Fibroblast of skin of scalp (primary cell): ENCODE data around the gene BORCS5.
"Not testable (repeated sequence)": the region's sequence is repeated elsewhere in the genome, so short reads cannot be mapped to it uniquely, and the experiment has no call there.

Experiments used
- DNase-seq: peaks from one replicate; pipeline ENCODE4 v3.0.0-alpha.2; 2013

The BORCS5 gene

DNA sequence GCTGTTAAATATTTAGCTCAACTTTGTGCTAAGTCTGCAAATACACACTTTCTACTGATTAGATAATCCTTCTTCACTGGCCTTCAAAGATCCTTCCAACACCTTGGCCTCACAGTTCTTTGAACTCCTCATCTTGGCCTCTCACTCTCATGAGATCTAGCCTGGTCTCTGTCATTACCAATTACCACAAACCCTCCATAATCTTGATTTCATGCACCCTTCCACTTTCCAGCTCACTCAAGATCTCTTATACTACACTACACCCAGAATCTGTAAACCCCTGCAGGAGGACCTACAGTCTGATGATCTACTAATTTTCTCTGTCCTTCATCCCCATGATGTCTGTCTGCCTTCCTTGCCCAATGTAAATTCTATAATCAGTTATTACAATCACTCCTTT, 134.7 kb downstream of the BORCS5 start:
- no peak for DNase-seq

DNA sequence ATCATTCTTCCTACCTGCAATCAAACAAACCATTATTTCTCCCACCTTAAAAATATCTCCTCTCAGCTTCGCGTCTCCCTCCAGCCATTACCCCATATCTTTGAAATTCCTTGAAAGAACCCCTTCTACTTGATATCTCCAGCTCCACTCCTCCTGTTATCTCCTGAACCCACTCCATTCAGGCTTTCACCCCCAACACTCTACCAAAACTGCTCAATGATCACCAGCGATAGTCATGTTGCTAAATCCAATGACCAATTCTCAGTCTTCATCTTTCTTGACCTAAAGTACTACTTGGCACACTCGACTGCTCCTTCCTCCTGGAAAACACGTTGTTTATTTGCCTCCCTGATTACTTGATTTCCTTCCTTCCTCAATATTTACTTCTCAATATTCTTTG, 135.7 kb downstream of the BORCS5 start:
- DNase-seq = no peak

DNA sequence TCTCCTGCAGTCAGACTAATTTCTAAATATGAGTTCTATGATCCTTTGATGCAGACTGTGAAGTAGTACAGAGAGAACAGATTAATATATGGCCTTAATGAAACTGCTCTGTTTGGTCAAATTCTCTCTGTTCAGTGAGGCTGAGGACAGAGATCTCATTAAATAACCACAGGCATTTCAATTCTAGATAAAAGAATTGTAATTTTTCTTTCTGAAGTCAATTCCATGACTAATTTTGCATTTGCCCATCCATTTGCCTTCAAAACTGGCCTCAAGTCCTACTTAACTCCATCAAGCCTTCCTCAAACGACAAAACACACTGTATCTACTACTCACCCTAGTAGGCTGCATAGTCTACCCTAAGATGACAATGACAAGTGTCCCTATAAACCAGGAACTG, 138.7 kb downstream of the BORCS5 start:
- DNase-seq = no peak

DNA sequence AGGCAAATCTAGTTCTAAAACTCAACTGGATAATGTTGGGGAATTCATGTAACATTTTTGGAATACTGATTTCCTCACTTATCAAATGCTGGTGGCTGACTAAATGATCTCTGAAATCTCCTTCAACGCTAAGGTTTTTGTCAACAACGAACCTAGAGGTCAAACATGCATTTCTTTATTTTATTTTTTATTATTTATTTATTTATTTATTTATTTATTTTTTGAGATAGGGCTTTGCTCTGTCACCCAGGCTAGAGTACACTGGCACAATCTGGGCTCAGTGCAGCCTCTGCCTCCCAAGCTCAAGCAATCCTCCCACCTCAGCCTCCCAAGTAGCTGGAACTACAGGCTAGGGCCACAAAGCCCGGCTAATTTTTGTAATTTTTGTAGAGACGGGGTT, 141.3 kb downstream of the BORCS5 start:
- no peak for DNase-seq

DNA sequence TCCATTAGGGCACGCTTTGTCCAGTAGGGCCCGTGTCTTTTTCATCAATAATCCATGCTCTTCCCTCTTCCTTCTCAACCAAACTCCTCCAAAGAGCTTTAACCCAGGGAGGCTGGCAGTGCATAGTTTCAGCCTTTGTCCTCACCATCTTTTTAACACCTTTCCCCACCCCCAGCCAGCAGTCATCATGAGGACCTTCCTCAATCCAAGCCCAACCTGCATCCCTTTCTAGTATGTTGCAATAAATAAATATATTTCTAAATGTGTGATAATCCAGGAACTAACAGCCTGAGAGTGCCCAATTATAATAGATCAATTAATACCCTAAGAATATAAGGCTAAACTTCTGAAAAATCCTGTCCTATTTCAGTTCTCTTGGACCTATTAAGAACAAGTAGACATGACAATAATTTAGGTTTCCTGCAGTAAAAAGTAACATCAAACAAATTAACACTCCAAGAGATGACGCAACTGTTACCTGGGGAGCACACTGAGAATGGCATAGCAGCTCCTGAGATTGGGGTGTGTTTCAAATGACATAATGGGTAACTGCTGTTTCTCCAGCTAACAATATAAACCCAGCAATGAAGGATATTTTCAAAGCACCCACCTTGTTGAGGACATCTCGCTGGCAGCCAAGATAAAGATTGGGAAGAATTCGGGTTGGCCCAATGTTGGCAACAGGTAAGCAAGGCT, 143.2 kb downstream of the BORCS5 start:
- no peak for DNase-seq

DNA sequence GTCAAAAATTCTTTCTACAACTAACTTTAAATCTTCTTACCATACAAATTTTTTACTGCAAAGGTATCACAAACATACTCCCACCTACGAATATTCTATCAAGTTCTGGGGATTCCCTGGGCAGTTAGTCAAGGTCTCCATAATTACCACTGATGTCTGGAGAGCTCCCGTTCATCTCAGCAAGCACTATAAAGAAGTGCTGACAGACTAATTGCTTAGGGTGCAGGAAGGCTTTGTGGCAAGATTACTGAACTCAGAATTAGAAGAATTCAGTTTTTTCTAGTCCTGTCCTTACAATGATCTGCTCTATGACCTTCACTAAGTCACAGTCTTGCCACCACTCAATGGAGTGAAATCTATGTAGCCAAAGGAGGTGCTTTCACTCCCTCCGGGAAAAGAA, 144.2 kb downstream of the BORCS5 start:
- no peak for DNase-seq

DNA sequence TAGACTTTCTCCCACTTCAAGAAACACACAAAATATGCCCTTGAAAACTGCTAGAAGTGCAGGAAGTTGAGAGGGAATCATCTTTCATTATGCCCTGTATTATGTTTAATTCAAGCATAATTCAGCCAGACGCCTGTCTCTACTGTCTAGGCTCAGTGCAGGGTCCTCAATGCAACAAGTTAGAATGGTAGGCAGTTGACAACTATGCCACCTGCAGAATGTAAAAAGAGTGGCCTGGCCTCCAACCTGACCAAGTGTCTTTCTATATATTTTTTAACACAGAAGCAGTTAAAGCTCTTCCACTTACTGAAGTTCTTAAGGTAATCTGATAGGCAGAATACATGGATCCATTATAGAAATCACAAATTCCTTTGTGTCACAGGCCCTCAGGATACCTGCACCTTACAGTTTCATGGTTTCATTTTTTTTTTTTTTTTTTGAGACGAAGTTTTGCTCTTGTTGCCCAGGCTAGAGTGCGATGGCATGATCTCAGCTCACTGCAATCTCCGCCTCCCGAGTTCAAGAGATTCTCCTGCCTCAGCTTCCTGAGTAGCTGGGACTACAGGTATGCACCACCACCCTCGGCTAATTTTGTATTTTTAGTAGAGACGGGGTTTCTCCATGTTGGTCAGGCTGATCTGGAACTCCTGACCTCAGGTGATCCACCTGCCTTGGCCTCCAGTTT, 145.4 kb downstream of the BORCS5 start:
- not testable (repeated sequence) for DNase-seq

DNA sequence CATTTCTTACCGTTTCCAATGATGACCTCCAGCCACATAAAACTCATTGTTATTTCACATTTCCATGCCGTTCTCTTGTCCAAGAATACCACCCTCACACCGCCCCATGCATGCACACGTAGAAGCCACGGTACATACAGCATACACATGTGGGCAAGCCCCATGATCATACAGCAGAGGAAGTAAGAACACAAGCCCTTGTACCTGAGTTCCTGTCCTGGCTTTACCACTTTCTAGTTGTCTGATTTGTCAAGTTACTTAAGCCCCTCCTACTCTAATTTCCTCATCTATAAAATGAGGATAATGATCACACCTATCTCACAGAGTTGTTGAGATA, 145.9 kb downstream of the BORCS5 start:
- DNase-seq = no peak

DNA sequence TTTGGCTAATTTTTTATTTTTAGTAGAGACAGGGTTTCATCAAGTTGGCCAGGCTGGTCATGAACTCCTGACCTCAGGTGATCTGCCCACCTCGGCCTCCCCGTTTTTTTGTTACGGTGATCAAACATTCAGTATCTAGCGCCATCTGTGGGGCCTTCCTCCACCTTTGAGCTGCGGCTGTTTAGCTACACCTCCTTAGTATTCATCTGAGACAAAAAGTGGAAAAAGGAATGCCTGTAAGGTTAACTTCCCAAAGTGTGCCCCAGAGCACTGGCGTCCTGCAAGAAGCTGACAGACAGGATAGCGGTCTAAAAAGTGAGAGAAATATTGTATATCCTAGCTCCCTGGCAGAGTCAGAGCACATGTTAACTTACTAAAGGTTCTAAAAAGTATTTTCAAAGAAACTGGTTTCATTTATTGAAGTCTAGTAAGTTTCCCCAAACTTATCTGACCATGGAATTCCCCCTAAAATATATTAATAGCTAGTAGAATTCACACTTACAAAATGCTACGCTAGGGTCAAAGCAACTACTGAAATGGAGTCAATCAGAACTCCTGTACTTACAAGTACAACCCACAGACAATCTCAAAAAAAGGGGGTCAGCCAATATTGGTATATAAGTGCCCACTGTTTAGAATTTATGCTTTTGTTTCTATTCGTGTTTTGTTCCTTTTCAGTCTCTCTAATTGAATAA, 146.7 kb downstream of the BORCS5 start:
- no peak for DNase-seq

DNA sequence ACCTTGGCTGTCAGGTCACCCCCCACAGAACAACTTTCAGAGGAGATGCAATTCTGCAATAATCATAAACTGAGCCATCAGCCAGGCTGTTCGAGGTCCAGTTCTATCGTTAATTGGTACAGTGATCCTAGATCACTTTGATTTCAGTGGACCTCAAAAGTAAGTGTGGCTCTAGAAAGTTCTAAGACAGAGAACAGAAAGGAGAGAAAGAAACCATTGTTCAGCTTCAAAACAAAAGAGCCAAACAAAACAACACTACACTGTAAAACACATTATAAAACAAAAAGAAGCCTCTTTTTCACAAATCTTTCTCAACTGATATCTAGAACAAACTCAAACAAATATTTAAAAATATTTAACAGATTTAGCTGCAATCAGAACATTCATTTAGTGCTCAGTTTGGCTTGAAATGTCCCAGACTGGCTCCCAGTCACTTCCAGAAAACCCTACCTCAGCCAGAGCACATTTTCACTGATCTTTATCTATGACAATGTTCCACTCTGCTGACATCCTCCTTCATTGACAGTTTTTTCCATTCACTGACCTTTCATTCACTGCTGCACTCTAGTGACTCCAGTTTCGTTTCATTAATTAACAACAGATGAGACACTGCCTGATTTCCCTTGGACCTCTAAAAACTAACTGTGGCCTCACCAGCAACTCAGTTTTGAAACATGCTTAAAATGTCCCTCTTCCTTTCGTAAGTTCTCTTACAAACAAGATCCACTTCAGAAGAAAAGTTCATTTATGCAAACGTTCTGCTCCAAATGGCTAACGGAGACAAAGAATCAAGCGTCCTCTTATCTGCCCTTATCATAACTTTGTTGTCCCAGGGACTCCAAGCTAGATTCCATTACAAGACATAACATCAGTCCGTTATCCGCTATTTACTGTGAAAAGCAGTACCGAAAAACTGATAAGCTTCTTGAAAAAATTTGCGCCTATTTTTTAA, 148.9 kb downstream of the BORCS5 start:
- DNase-seq = peak; percentile 79

DNA sequence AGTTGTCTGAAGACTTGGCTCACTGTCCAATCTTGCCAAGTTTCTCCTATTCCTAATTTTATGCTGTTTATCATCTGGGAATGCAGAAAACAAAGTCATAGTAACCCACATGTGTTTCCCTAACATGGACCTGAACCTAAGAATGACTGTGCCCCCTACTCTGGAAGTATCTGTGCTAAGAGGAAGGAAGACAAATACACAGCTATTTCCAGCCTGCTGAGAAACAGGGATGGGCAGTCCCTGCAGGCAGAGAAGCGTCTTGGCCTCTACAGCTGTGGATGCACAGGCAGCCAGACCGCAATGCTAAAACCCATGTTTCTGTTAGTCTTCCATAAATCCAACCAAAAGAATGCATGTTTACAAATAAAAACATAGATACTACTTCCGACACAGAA, 149.6 kb downstream of the BORCS5 start:
- DNase-seq = peak; percentile 38

DNA sequence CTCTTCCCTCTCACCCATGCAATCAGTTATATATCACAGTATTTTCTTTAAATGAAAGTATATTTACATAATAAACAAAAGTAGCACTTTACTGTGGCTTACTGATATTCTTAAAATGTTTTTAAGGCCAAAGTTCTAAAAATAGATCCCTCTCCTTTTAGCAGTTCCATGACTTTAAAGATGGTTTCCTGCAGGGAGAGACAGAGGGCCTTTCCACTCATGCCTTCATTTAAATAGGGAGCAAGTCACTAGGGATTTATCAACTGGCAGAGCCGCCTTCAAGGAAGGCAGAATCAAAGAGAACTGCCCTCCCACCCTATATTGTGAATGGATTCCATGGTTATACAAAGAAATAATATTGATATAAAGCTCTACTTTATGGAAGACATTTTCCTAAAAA, 150.2 kb downstream of the BORCS5 start:
- no peak for DNase-seq

DNA sequence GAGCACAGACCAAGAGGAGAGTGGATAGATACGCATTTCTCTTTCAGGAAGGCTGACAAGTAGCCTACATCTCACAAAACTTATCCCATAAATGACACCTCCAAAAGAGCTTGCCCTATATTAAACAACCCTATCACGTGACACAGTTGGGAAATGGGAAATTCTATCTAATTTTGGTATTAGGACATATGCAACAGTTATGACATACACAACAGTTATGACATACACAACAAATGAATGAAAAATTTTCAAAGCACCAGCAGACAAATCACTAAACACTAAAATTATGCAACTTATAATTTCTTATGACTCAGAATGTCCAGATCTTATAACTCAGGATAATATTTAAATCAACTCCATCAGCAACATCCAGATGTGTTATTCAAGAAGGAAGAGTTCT, 151.7 kb downstream of the BORCS5 start:
- no peak for DNase-seq

DNA sequence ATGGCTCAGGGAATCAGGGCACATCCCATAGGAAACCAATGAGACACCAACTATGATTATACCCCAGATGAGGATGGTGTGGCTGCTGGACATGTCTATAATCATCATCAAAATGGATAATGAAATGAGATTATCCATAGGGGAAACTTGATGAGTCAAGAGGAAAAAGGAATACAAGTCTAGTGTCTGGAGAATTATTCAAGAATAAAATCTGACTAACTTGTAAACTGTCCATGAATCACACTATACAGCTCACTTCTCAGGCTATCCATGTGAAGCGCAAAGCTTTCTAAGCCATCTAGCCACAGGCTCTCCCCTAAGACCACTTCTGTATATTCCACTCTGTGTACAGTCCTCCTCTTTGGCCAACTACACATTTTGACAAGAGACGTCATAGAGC, 153.3 kb downstream of the BORCS5 start:
- DNase-seq = peak; percentile 74

DNA sequence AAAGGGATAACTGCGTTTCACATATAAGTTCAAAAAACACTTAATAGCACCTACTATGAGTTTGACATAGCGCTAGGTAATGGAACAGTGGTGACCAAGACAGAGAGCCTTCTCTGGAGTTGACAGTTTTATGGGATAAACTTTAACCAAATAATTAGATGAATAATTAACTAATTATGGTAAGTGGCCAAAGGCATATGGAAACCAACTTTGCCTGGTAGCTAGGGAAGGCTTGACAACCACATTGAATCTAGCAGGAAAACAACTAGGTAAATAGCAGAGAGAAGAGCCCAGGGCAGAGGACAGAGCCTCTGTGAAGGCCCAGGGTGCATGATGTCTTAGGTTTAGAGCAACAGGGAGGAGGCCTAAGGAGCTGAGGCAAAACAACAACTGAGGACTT, 153.7 kb downstream of the BORCS5 start:
- DNase-seq = no peak

DNA sequence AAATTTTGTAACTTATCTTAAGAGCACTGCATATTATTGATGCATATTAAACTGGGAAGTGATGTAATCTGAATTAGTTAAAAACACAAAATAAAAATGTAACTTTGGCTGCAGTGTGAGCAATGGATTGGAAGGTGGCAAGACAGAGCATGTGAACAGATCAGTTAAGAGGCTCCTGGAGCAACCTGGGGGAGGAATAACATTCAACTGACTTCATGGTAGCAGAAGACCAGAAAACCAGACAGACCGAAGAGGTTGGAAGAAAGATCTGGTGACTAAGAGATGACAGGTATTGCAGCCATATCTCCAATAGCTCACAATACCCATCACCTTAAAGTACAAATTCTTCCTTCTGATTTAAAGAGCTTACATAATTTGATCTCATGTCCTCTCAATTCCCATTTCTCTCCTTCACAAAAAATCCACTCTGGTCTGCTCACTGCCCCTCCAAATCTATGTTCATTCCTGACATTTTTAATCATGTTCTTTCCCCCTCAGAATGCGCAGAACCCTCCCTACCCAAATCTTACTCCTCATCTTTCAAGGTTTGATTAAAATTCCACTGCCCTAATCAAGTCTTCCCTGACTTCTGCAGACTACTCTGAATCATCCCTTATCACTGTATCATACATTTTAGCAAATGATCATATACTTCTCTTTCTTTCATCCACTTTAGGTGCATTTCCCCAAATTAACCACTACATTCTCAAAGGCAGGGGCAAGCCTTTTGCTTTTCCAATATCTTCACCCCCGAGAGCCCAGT, 154.3 kb downstream of the BORCS5 start:
- no peak for DNase-seq

DNA sequence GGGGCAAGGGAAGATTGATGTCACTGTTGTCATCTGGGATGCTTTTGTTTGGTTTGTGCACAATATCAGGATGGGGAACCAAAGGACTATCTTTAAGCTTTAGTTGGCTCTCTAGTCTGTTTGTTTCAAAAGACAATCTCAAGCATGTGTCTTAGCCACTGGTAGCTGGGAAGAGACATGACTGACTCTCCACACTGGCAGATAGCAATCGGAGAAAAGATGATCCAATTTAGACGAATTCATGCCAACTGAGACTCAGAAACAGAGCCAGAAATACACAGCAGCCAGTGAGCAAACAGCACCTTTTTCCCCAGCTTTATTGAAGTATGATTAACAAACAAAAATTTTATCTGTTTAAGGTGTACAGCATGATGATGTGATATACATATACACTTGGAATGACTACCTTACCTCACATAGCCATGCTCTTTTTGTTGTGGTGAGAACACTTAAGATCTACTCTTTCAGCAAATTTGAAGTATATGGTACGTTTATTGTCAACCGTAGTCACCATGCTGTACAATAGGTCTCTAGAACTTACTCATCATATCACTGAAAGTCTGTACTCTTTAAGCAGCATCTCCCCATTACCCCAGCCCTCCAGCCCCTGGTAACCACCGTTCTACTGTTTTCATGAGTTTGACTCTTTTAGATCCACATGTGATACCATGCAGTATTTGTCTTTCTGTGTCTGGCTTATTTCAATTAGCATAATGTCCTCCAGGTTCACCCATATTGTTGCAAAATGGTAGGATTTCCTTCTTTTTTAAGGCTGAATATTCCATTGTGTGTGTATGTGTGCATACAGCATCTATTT, 155.2 kb downstream of the BORCS5 start:
- no peak for DNase-seq

DNA sequence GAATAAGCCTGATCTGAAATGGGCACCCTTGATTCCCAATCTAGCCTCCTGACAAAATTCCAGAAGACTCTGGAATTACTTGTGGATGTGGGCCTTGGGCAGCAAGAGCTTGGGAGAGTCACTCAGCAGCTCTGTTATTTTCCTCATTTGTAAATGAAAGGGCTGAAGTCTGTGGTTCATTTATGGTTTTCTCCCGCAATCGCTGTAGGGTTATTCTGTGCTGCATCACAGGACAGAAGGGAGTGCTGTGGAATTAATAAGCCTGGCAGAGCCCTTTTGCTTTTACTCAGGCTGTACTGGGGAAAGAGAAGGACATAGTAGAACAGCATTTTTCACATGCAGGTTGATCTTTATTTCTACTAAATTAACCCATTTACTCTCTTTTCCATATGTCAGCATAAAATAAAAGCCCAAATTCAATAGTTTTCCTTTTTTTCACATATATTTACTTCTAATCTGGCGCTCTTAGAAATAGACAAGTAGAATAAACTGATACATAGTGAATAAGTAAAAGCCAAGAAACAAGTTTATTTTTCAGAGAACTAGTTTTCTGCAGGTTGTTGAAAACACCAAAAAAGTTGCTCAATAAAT, 156.6 kb downstream of the BORCS5 start:
- DNase-seq = no peak

DNA sequence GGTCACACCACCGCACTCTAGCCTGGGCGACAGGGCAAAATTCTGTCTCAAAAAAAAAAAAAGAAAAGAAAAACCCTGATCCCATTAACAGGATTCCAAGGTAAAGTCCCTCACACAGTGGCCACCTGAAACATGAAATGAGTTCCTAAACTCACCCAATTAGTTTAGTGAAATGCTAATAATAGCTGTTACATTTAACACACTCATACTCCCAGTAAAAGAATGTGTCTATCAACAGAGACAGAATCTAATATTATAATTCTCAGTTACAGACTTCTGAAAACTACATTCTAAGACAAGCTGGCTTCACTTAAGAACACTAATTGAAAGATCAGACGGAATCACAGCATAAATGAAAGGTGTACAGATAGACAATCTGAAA, 161.6 kb downstream of the BORCS5 start:
- DNase-seq = no peak

DNA sequence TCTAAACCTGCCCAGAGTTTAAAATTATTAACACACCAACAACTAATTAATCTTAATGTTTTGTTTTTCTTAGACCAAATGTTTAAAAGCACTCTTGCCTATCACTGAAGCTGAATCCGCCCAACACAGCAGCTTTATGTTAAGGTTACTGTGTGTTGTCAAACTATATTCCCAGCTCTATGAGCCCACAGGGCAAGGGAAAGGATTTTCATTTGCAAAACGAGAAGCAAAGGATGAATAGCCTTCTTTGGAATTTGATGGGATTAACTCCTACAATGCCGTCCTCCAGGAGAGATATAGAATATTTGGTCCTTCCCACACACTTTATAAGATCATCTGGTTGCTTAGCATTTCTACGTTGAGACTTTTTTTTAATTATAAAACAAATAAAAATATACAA, 162.0 kb downstream of the BORCS5 start:
- DNase-seq = peak; percentile 19
